HG02885 (cell line): ENCODE measurements around the gene THSD7B.
"Not testable (repeated sequence)": the region's sequence is repeated elsewhere in the genome, so short reads cannot be mapped to it uniquely, and the experiment has no call there.

Source experiments
- ATAC-seq: cut with Tn5 transposase; IDR thresholded peaks from one replicate; pipeline ENCODE4 v1.9.1; 2021; ENCODE audit warnings: mild to moderate bottlenecking; ENCODE audit not compliant: unreplicated experiment, poor library complexity

The THSD7B gene

DNA sequence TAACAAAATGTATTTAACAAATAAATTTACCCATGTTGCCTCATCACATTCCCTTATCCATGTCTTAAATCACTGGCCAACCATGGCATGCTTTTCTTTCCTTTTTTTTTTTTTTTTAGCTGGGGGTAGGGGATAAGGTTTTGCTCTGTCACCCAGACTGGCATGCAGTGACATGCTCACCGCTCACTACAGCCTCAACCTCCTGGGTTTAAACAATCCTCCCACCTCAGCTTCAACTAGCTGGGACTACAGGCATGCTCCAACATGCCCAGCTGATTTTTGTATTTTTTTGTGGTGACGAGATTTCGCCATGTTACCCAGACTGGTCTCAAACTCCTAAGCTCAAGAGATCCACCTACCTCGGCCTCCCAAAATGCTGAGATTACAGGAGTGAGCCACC is 266.4 kb downstream of the THSD7B start:
- ATAC-seq: no peak

DNA sequence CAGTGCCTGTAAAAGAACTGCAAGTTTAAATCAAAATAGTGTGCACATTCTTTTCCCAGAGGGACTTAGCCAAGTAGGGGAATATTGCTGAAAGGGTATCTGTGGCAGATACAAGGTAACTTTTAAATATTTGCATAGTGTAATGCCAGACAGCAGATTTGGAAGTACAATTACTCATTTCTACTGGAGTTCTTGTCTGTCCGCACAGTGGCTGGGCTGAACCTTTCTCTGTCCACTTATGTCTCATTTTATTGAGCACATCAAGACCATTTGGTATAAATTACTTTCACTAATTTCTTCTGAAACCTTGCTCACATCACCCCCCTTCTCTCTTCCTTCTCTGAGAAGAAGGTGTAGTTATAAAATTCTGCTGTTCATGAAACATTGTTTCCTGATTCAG is 271.3 kb downstream of the THSD7B start:
- no peak for ATAC-seq

DNA sequence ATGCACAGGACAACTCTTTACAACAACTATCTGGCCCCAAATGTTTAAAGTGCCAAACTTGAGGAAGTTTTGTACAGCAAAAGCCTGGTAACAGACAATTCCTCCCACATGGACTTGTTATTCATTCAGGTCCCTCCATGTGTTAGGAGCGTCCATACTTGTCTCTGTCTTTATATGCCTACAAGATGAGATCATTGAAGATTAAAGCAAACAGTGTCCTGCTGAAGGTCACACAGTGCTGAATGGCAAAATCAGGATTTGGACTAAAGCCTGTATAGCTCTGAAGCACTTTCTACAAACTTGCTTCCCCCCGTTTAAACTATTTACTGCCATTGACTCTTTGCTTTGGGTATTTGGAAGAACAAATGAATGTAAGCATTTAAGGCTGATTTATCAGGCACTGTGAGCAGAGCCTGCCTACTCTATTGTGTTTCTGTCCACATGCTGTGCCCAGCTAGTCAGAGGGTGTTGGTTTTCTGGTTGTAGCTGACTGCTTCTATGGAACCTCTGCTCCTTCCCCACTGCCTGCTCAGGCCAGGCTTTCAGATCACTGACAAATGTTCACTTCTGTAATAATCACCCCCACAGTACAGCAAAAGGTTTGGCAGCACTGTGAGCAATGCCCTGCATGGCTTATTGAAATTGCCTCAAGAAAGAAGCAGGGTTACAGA is 274.3 kb downstream of the THSD7B start:
- no peak for ATAC-seq

DNA sequence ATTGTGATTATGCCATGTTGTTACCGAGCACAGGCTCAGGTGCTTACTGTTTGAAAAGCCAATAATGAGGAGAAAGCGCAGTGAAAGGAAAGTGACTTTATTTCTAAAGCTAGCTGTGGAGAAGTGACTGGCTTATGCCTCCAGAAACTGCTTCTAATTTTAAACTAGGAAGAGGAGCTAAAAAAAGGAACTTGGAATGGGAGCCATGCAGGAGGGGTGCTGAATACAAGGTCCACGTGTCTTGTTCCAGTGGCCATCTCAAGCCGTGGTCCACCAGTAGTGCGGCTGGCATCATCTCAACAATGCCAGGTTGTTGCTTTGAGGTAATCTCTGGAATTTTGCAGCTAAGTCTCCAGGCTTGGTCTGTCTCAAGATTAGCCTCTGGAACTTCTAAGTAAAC is 282.0 kb downstream of the THSD7B start:
- no peak for ATAC-seq

DNA sequence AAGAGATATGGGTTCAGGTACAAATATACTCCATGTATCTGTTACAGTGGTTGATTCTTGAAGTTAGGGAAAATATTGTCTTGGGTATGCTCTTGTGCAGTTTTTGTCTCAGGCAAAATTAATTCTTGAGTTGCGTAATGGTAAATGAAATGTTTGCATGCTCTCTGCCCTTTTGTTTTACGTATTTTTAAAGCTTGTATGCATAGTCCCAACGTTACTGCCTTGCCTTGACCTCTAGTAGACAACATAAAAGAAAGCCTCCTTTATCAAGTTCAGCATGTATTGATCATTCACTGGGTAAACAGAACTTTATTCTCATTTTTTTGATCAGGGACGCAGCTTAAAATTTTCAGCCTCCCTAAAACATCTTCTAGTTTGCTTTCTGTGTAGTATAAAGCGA is 283.1 kb downstream of the THSD7B start:
- ATAC-seq: no peak

DNA sequence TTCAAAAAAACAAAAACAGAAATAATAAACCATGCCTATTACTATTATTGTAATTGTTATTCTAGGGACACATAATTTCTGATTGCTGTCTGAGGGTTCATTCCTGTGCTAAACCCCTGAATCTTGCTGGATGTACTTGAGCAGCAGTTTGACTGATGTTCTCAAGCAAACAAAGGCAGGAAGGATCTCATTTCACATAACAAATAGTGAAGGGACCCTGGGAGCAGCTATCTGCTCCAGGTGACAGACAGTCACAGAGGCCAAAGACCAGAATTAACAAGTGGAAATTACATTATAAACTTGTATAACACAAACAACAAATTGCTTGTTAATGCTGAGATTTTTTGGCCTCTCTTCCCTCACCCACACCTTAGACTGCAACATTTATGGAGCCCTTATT is 284.2 kb downstream of the THSD7B start:
- ATAC-seq: no peak

DNA sequence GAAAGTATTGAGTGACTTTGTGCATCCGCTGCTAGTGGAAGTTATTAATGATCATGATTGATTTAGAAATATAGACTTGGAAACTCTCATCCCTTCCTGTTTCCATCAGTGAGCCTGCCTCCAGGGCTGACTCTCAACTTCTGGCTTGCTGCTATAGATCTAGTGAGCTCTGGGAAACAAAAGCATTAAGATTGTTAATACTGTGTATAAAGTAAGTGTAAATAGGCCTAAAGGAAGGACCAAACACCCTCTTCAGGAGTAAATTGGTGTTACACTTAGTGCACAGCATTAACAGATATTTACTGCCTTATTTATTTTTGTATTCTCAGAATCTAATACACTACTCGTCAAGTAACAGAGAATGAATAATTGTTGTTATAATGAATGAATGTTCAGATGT is 285.6 kb downstream of the THSD7B start:
- ATAC-seq: no peak

DNA sequence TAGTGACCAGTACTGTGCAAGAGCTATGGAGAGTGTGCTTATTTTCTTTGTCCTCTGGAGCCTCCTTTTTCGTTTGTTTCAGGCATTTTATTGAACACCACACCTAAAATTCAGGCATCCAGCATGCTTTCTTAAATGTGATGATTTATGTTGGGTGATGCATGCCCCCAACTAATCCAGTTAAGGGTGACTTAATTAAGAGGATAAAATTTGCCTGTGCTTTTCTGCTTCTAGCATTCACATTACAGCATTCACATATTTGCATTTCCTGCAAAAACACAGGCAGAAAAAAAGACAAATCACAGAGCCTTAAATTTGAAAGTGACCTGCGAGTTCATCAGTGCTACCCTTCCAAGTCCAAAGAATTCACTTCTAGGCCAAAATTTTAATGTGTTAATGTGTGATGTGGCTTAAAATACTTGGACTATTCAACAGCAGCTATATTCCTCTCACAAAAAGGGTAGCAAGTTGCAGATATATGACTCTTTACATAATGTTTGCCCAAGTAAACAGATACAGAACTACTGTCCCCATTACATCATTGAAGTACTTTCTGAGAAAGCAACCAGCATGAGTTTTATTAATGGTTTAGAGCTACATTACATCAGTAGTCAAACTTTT is 286.5 kb downstream of the THSD7B start:
- no peak for ATAC-seq

DNA sequence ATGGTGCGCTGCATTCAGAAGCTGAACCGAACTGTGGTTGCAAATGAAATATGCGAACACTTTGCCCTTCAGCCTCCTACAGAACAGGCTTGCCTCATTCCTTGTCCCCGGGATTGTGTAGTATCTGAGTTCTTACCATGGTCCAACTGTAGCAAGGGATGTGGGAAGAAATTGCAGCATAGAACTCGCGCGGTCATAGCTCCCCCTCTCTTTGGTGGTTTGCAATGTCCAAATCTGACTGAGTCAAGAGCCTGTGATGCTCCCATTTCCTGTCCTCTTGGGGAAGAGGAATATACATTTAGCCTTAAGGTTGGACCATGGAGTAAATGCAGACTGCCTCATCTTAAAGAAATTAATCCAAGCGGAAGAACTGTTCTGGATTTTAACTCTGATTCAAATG is 291.4 kb downstream of the THSD7B start:
- ATAC-seq: no peak

DNA sequence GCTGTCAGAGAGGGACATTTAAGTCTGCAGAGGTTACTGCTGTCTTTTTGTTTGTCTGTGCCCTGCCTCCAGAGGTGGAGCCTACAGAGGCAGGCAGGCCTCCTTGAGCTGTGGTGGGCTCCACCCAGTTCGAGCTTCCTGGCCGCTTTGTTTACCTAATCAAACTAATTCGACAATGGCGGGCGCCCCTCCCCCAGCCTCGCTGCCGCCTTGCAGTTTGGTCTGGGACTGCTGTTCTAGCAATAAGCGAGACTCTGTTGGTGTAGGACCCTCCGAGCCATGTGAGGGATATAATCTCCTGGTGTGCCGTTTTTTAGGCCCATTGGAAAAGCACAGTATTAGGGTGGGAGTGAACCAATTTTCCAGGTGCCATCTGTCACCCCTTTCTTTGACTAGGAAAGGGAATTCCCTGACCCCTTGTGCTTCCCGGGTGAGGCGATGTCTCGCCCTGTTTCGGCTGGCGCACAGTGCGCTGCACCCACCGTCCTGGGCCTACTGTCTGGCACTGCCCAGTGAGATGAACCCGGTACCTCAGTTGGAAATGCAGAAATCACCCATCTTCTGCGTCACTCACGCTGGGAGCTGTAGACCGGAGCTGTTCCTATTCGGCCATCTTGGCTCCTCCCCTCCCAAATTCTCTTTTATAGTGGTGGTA is 310.9 kb downstream of the THSD7B start:
- not testable (repeated sequence) for ATAC-seq

DNA sequence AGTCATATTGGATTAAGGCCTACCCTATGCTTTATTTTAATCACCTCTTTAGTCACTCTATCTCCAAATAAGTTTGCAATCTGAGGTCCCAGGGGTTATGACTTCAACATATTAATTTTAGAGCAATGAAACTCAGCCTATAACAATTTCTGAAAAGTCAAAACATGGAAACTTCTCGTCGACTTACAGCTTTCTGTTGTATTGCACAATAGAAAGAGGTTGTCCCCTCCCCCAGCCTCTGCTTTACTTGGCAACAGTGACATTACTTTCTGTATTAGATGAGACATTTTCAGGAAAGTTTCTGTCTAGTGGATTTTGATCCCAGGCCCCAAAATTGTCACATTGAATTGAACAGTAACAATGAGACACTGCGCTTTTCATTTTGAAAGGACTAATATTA is 326.4 kb downstream of the THSD7B start:
- no peak for ATAC-seq

DNA sequence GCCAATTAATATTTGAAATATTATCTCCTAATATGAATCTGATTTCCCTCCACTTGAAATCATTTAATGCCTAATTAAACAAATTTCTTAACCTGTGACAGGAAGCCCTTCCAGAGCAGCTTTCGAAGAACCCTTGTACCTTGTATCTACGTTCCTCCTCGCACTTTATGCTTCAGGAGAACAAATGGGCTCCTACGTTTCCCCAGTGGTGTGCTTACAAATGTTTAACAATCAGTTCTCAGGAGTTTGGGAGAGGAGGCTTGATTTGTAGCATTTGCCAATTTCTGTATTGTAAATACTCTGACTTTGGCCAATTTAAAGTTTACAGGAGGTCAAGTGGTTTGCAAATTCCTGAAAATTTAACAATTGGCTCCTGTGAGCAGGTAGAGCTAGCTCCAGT is 327.8 kb downstream of the THSD7B start:
- ATAC-seq: no peak

DNA sequence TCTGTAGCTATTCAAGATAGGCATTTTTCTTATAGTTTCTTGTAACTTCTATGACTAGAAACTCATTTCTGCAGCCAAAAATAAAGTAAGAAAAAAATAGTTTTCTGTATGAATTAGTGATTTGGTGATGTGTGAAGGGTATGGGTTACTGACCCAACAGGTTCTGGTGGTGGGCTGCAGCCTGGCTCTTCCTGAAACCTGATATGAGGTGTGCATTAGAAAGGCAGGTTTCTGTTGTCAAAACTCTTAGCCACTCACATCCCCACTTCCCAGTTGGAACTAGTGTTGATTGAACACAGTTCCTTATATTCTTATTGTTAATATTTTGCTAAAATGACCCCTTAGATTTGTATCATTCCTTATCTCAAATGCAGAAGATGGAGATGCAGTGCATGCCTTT is 330.8 kb downstream of the THSD7B start:
- ATAC-seq: no peak

DNA sequence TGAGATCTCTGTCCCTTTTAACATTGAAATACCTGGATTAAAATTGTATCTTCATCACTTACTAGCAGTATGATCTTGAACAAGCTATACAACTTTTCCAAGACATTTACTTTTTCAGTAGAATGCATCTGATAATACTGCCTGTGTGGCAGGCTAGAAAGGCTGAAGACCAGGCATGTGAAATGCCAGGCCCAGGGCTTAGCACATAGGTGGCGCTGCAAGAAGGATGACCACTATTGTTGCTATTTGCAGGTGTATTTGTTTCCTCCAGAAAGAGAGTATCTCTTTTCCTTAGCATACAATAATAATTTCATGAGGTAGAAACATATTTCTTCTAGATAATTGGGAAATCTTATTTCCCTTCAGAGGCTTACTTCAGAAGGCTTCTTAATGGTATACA is 331.3 kb downstream of the THSD7B start:
- no peak for ATAC-seq

DNA sequence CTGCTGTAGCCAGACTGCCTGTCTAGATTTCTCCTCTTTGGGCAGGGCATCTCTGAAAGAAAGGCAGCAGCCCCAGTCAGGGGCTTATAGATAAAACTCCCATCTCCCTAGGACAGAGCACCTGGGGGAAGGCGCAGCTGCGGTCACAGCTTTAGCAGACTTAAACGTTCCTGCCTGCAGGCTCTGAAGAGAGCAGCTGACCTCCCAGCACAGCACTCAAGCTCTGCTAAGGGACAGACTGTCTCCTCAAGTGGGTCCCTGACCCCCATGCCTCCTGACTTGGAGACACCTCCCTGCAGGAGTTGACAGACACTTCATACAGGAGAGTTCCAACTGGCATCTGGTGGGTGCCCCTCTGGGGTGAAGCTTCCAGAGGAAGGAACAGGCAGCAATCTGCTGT is 336.5 kb downstream of the THSD7B start:
- not testable (repeated sequence) for ATAC-seq

DNA sequence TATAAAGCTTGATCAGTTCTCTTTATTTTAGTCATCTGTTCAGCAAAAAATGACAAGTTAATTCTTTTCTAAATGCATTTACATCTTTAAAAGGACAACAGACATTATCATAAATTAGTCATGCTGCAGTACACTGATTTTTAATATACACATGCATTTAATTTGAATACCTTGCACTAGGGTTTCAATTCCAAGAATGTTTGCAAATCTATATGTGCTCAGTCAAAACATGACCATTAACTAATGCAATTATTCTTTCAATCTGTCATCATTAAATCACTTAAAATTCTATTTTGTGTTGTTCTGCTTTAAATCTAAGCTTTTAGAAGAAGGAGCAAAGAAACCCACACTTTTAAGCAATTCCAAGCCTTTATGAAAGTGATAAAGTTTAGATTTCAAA is 342.6 kb downstream of the THSD7B start:
- no peak for ATAC-seq

DNA sequence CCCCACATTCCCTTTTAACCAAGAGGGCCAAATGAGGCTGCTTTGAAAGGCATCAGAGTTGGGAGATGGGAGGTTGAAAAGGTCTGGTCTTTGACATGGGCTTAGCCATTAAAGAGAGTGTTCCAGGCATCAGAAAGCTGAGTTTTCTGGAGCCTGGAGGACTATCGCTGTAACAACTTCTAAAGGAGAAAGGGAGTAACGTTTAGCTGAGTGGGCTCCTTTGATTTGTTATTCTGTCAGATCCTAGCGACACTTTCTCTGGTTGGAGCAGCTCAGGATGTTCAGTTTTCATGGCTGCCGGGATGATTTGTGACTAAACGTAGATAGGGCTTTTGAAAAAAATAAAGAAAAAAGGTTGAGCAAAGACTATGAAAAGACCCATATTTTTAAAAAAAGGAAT is 346.6 kb downstream of the THSD7B start:
- ATAC-seq: no peak

DNA sequence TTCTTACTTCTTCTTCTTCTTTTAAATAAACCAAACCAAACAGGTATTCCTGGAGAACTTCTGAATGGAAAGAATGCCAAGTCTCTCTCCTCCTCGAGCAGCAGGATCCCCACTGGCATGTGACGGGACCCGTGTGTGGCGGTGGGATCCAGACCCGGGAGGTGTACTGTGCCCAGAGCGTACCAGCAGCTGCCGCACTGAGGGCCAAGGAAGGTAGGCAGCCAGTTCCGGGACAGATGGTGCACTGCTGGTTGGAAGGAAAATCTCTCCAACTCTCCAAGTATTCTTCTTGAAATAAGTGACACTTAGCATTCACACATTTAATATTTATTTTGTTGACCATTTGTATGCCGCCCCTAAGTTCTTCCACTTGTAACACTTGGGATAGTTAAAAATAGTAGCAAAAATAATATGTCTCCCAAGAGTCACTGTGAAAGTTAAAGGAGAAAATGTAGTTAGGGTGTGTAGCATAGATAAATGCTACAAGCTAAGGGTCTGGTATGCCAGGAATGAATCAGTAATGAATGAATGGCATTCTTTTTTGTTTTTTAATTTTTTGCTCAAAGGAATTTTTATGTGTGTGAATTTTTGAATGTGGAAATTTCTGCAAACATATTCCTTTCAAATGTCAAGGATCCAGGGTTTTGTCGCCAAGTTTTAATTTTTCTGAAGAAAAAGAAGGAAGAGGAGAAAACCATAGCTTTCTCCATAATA is 349.9 kb downstream of the THSD7B start:
- ATAC-seq: no peak

DNA sequence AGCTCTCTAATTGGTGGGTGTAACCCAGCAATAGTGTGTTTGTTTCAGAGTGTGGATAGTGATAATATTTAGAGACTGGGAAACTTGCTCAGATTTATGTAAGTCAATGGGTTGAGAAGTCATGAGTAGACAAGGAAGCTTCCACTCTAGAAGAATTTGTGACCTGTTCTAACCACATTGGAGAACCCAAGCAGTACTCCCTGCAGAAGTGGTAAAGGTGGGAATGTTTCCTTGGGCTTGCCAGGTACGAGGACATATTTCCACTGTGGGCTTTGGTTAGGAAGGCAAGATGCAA is 350.4 kb downstream of the THSD7B start:
- no peak for ATAC-seq

DNA sequence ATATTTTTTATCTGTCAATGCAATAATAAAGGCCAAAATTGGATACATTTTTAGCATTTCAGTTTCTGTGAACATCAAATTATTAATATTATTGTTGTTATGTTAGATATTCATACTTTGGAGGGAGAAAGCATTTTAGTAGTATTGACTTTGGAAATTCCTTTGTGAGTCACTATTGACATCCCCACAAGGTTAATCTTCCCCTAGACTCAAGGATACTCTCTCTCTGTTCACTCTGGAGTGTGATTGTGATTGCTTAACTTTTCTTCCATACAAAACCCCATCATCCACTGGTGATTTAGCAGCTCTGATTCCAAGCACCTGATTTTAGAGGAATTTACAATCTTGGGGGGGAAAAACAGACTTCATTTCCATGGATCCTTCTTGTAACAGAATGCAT is 352.0 kb downstream of the THSD7B start:
- no peak for ATAC-seq

DNA sequence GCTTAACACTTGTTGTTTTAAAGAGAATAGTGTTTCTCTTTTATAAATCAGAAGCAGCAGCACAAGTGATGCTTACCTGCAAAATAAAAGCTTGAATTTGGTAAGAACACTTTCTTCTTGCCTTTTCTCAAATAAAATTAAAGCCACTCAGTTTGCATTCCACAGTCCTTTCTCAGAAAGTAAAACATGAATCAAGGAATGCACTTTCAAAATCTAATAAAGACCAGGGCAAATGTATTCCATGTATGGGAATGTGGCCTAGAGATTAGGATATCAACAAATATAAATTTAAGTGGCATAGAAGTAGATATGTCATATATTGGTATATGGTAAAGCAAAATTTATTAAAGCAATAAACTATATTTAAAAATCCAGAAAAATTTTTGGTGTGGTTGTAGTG is 352.8 kb downstream of the THSD7B start:
- ATAC-seq: no peak

DNA sequence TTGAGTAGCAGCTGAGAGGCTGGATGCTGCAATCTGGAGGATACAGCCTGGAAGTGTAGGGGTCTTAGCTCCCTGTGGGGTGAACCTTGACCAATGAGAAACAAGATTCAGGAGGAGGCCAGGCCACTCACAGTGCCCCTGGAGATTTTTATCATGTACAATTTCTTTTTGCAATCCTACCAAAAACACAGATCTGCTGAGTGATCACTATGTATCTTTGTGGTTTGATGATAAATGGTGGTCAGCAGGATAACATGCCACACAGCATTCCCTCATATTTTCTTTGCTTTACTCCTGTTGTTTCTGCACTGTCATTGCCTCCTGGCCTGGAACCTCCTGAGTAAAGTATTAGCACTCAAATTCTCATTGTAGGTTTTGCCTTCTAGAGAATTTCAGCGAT is 357.9 kb downstream of the THSD7B start:
- ATAC-seq: no peak
